AG04449 (cell line): Measurements from ENCODE around the gene TFPI.

Experiments used
- CTCF ChIA-PET: fragments of 350-600 bp; formaldehyde crosslinking; extraction: SDS; loops from one replicate; lab custom pipeline; 2021; ENCODE audit warnings: antibody characterized with exemption; lab: Yijun Ruan, JAX
- POLR2A ChIA-PET: fragments of 400-600, 350-600 bp; formaldehyde crosslinking; extraction: SDS; loops from one replicate; lab custom pipeline; 2020; ENCODE audit warnings: antibody characterized with exemption, inconsistent platforms; lab: Yijun Ruan, JAX
- DNase-seq: peaks from one replicate; pipeline ENCODE4 v3.0.0-alpha.2; 2010; ENCODE audit warnings: low read depth, low spot score
- H3K4me3 ChIP-seq: 2 replicates; pipeline ENCODE4 v1.5.1; 2011; ENCODE audit warnings: low read depth, mild to moderate bottlenecking, control low read depth, low read length
- CTCF ChIP-seq: IDR thresholded peaks from one replicate; pipeline ENCODE4 v1.5.1; 2011; ENCODE audit warnings: mild to moderate bottlenecking, moderate library complexity, low read length, control low read depth, inconsistent platforms; ENCODE audit not compliant: insufficient read depth; ENCODE audit errors: missing control alignments

The TFPI gene

GRCh38 chr2:187481543-187481942, 72.7 kb downstream of the TFPI start:
- POLR2A ChIA-PET: no interaction called here
- H3K4me3 ChIP-seq: no peak overlapping the region
- no peak for TF ChIP-seq CTCF
- CTCF ChIA-PET: no interaction called here
- DNase-seq: no peak

GRCh38 chr2:187478719-187479118, 75.5 kb downstream of the TFPI start:
- no peak for TF ChIP-seq CTCF
- ChIA-PET POLR2A (no interaction called here), CTCF (interaction anchor here (1.0 kb wide), 2 partner anchors 21 to 102 kb away, joined by 3 read pairs; no protein-coding TSS in a partner anchor)
- no peak overlapping the region for H3K4me3 ChIP-seq
- no peak for DNase-seq

GRCh38 chr2:187477051-187477450, 77.2 kb downstream of the TFPI start:
- POLR2A ChIA-PET: no interaction called here
- CTCF ChIA-PET: interaction anchor here (0.8 to 1.1 kb wide), 2 partner anchors 104 to 614 kb away, joined by 3 to 4 read pairs; no protein-coding TSS in a partner anchor
- no peak for TF ChIP-seq CTCF

GRCh38 chr2:187475499-187476248, 78.6 kb downstream of the TFPI start:
- TF ChIP-seq CTCF: no peak
- DNase-seq: no peak
- no peak overlapping the region for H3K4me3 ChIP-seq
- ChIA-PET CTCF (interaction anchor here (1.0 to 1.4 kb wide), 3 partner anchors 23 to 64 kb away, joined by 3 read pairs; no protein-coding TSS in a partner anchor), POLR2A (no interaction called here)

More at GRCh38 chr2:187477051-187477450, 77.2 kb downstream of the TFPI start:
- DNase-seq: no peak
- H3K4me3 ChIP-seq: no peak overlapping the region

GRCh38 chr2:187470698-187471097, 83.5 kb downstream of the TFPI start:
- no peak overlapping the region for H3K4me3 ChIP-seq
- POLR2A ChIA-PET: no interaction called here
- TF ChIP-seq CTCF: no peak
- DNase-seq: no peak
- CTCF ChIA-PET: no interaction called here

GRCh38 chr2:187469538-187469937, 84.7 kb downstream of the TFPI start:
- ChIA-PET CTCF (no interaction called here), POLR2A (no interaction called here)
- TF ChIP-seq CTCF: no peak
- no peak for DNase-seq
- no peak overlapping the region for H3K4me3 ChIP-seq
